ENCODE results near the gene CTIF. TPM values are rescaled to one million over a fixed set of nuclear protein-coding genes. Genes with fewer than 3 reads are reported as not detected.

Gene CTIF
- total RNA-seq, 1 donor from 2014 or later, result 67.9 TPM

GRCh38 chr18:48700446-48700845, 161.6 kb downstream of the CTIF start:
- no peak for TF ChIP-seq CTCF (IDR thresholded peaks at IDR 0.05; ENCODE audit: unreplicated experiment)
- Mint-ChIP-seq H3K36me3 (peaks cover 6% of the 10 kb centered on the region), H3K27me3 (ENCODE audit: low read depth) (no peaks in the 10 kb centered on the region), H3K4me3 (no peak overlapping the region), H3K27ac (no peak overlapping the region), H3K9me3 (no peaks in the 10 kb centered on the region), H3K4me1 (no peaks in the 10 kb centered on the region)
- DNase-seq (ENCODE audit: low spot score in 2 of 2, unreplicated experiment in 2 of 2), result no peak

GRCh38 chr18:48702346-48703027, 163.7 kb downstream of the CTIF start:
- H3K27ac Mint-ChIP-seq, result no peak overlapping the region
- no peak overlapping the region for H3K4me3 Mint-ChIP-seq
- no peak for TF ChIP-seq CTCF (IDR thresholded peaks at IDR 0.05; ENCODE audit: unreplicated experiment)
- DNase-seq (ENCODE audit: low spot score in 2 of 2, unreplicated experiment in 2 of 2), result no peak
- H3K9me3 Mint-ChIP-seq, result no peaks in the 10 kb centered on the region
- H3K4me1 Mint-ChIP-seq, result no peaks in the 10 kb centered on the region
- no peaks in the 10 kb centered on the region for H3K27me3 Mint-ChIP-seq (ENCODE audit: low read depth)
- H3K36me3 Mint-ChIP-seq, result peaks cover 6% of the 10 kb centered on the region

- no peak for DNase-seq (ENCODE audit: low spot score in 2 of 2, unreplicated experiment in 2 of 2)
- no peak overlapping the region for H3K27ac Mint-ChIP-seq
Observed at GRCh38 chr18:48703028-48703386, 164.2 kb downstream of the CTIF start.

GRCh38 chr18:48703418-48703817, 164.6 kb downstream of the CTIF start:
- H3K9me3 Mint-ChIP-seq, result peaks cover 5% of the 10 kb centered on the region
- no peak for TF ChIP-seq CTCF (IDR thresholded peaks at IDR 0.05; ENCODE audit: unreplicated experiment)
- H3K4me3 Mint-ChIP-seq, result no peak overlapping the region
- peaks cover 6% of the 10 kb centered on the region for H3K36me3 Mint-ChIP-seq
- DNase-seq (ENCODE audit: low spot score in 2 of 2, unreplicated experiment in 2 of 2), result no peak
- H3K4me1 Mint-ChIP-seq, result no peaks in the 10 kb centered on the region
- no peak overlapping the region for H3K27ac Mint-ChIP-seq
- no peaks in the 10 kb centered on the region for H3K27me3 Mint-ChIP-seq (ENCODE audit: low read depth)

More at GRCh38 chr18:48703028-48703386, 164.2 kb downstream of the CTIF start:
- Mint-ChIP-seq H3K4me1 (no peaks in the 10 kb centered on the region), H3K36me3 (peaks cover 6% of the 10 kb centered on the region), H3K9me3 (peaks cover 3% of the 10 kb centered on the region), H3K4me3 (no peak overlapping the region), H3K27me3 (ENCODE audit: low read depth) (no peaks in the 10 kb centered on the region)
- no peak for TF ChIP-seq CTCF (IDR thresholded peaks at IDR 0.05; ENCODE audit: unreplicated experiment)

- Mint-ChIP-seq H3K27ac (no peak overlapping the region), H3K27me3 (ENCODE audit: low read depth) (no peaks in the 10 kb centered on the region), H3K4me3 (no peak overlapping the region), H3K36me3 (peaks cover 3% of the 10 kb centered on the region), H3K9me3 (peaks cover 5% of the 10 kb centered on the region), H3K4me1 (no peaks in the 10 kb centered on the region)
- no peak for DNase-seq (ENCODE audit: low spot score in 2 of 2, unreplicated experiment in 2 of 2)
- no peak for TF ChIP-seq CTCF (IDR thresholded peaks at IDR 0.05; ENCODE audit: unreplicated experiment)
Observed at GRCh38 chr18:48705043-48705442, 166.2 kb downstream of the CTIF start.

Data from mesothelial cell of epicardium (in vitro differentiated cells).